Esophagus squamous epithelium (tissue), 5 donors: Measurements from ENCODE around the gene DYNLL1. TPM values are rescaled to one million over a fixed set of nuclear protein-coding genes. Genes with fewer than 3 reads are reported as not detected.
A peak's percentile ranks its signal among the peaks of the same experiment; 100 is the strongest.
"Not testable (repeated sequence)": the region's sequence is repeated elsewhere in the genome, so short reads cannot be mapped to it uniquely, and the experiment has no call there.

ENCODE experiments used
- DNase-seq: peaks from one replicate; lab custom pipeline; 2025; lab: John Stamatoyannopoulos, UW
- H3K27ac ChIP-seq, 4 donors: fragments of 200-600 bp; sonication (generic); one replicate each; pipeline ENCODE4 v1.5.1; 2016 to 2019; ENCODE audit warnings: mild to moderate bottlenecking in 1 of 4
- H3K27me3 ChIP-seq, 4 donors: fragments of 200-600 bp; sonication (generic); 1 replicate in 3 of 4; 2 replicates in 1 of 4; pipeline versions ENCODE4 v1.5.1 to v1.6.0; 2017 to 2021; ENCODE audit warnings: antibody characterized with exemption in 1 of 4
- H3K36me3 ChIP-seq, 3 donors: fragments of 200-600 bp; sonication (generic); one replicate each; pipeline ENCODE4 v1.5.1; 2016 to 2019
- H3K4me1 ChIP-seq, 3 donors: fragments of 200-600 bp; sonication (generic); one replicate each; pipeline ENCODE4 v1.5.1; 2017 to 2019
- H3K4me3 ChIP-seq, 4 donors: fragments of 200-600 bp; sonication (generic); 1 replicate in 3 of 4; 2 replicates in 1 of 4; pipeline ENCODE4 v1.5.1; 2016 to 2019; ENCODE audit warnings: mild to moderate bottlenecking in 2 of 4, moderate library complexity in 1 of 4
- H3K9me3 ChIP-seq, 3 donors: fragments of 200-600 bp; sonication (generic); one replicate each; pipeline ENCODE4 v1.5.1; 2016 to 2019
- POLR2A ChIP-seq, 4 donors: fragments of 450-650 bp; IDR thresholded peaks; one replicate each; pipeline ENCODE4 v1.6.1; 2017; ENCODE audit warnings: antibody characterized with exemption in 4 of 4, mild to moderate bottlenecking in 4 of 4, moderate library complexity in 3 of 4
- WGBS, 2 donors: methylation state at CpG; one replicate each; pipeline ENCODE4 v1.1.5; 2018; 5-methylcytosine and 5-hydroxymethylcytosine counted together
- intact Hi-C: fragments of 100-400 bp; cut with DNase I; formaldehyde crosslinking; loops from one replicate; pipeline ENCODE4 v1.15.0; 2022
- total RNA-seq, 4 donors: library from RNA; depleted of rRNA; stranded (reverse); fragments of >200 nt; gene quantifications; one replicate each; pipeline ENCODE4 v1.1.0, GENCODE V29; 2016
- TF ChIP-seq, protein P1 (sequence below), 6 experiments: fragments of 450-650 bp in 4 of 6; fragments of 200-600 bp in 2 of 6; sonication (generic) in 2 of 6; IDR thresholded peaks; one replicate each; pipeline ENCODE4 v1.5.1; 2016 to 2019; ENCODE audit warnings: antibody characterized with exemption in 6 of 6, mild to moderate bottlenecking in 4 of 6, moderate library complexity in 4 of 6
- donor health status: DM: yes; HTN: yes; CAD: no.

Gene DYNLL1
- total RNA-seq, 4 donors from 2014 or later, result 368 to 605 (median 490) TPM

GRCh38 chr12:120481022-120481767 is 14.7 kb upstream of the DYNLL1 start:
- TF ChIP-seq, protein P1, sequence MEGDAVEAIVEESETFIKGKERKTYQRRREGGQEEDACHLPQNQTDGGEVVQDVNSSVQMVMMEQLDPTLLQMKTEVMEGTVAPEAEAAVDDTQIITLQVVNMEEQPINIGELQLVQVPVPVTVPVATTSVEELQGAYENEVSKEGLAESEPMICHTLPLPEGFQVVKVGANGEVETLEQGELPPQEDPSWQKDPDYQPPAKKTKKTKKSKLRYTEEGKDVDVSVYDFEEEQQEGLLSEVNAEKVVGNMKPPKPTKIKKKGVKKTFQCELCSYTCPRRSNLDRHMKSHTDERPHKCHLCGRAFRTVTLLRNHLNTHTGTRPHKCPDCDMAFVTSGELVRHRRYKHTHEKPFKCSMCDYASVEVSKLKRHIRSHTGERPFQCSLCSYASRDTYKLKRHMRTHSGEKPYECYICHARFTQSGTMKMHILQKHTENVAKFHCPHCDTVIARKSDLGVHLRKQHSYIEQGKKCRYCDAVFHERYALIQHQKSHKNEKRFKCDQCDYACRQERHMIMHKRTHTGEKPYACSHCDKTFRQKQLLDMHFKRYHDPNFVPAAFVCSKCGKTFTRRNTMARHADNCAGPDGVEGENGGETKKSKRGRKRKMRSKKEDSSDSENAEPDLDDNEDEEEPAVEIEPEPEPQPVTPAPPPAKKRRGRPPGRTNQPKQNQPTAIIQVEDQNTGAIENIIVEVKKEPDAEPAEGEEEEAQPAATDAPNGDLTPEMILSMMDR (IDR thresholded peaks at IDR 0.05), result no peak
- no peak for TF ChIP-seq POLR2A (IDR thresholded peaks at IDR 0.05)
- no peaks in the 10 kb centered on the region for H3K9me3 ChIP-seq
- WGBS, 2 donors, result 89 to 94% methylated on average over 8 to 9 of the region's 9 CpGs
- DNase-seq, result no peak
- H3K27me3 ChIP-seq, result no peaks in the 10 kb centered on the region
- no peak overlapping the region for H3K27ac ChIP-seq
- peaks cover 0 to 15% (median 0%) of the 10 kb centered on the region in 3 donors for H3K36me3 ChIP-seq
- H3K4me1 ChIP-seq, result peaks cover 0 to 25% (median 2%) of the 10 kb centered on the region in 3 donors
- intact Hi-C loops, result no loop called here
- no peak overlapping the region for H3K4me3 ChIP-seq

DNA sequence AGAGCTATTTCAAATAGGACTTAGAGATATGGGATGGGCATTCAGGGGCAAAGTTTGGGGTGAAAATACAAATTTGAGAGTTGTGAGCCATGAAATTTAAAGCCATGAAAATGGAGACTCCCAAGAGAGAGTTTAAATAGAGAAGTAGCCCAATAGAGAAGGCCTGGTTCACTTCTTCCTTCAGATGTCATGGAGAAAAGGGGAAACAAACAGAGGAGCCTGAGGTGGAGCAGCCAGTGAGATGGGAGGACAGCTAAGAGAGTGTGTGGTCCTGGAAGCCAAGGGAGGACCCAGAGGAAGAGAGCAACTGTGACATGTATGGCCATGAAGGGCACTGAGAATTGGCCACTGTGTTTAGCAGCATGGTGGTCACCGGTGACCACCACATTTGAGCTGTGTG is 12.3 kb upstream of the DYNLL1 start:
- H3K36me3 ChIP-seq, result peaks cover 0 to 15% (median 0%) of the 10 kb centered on the region in 3 donors
- DNase-seq, result no peak
- H3K27ac ChIP-seq, result no peak overlapping the region
- WGBS, 2 donors, result 85 to 86% methylated on average over 1 of the region's 1 CpG
- no peaks in the 10 kb centered on the region for H3K9me3 ChIP-seq
- TF ChIP-seq POLR2A (IDR thresholded peaks at IDR 0.05), result no peak
- TF ChIP-seq, protein P1 (IDR thresholded peaks at IDR 0.05), result no peak
- H3K4me1 ChIP-seq, result peaks cover 0 to 19% (median 2%) of the 10 kb centered on the region in 3 donors
- H3K4me3 ChIP-seq, result no peak overlapping the region
- H3K27me3 ChIP-seq, result no peaks in the 10 kb centered on the region
- intact Hi-C loops, result no loop called here

- no peaks in the 10 kb centered on the region for H3K9me3 ChIP-seq
- H3K4me1 ChIP-seq, result peaks cover 0 to 6% (median 0%) of the 10 kb centered on the region in 3 donors
- 79 to 89% methylated on average over 6 of the region's 7 CpGs for WGBS, 2 donors
- TF ChIP-seq POLR2A (IDR thresholded peaks at IDR 0.05), result no peak
- TF ChIP-seq, protein P1 (IDR thresholded peaks at IDR 0.05), result no peak
- no peak overlapping the region for H3K27ac ChIP-seq
- DNase-seq, result no peak
- peaks cover 0 to 26% (median 5%) of the 10 kb centered on the region in 3 donors for H3K36me3 ChIP-seq
- no peaks in the 10 kb centered on the region for H3K27me3 ChIP-seq
- H3K4me3 ChIP-seq, result no peak overlapping the region
- intact Hi-C loops, result no loop called here
Observed at GRCh38 chr12:120485961-120486881, 9.7 kb upstream of the DYNLL1 start.

GRCh38 chr12:120487552-120487951 is 8.4 kb upstream of the DYNLL1 start:
- H3K27ac ChIP-seq, H3K4me1 ChIP-seq, intact Hi-C loops, H3K27me3 ChIP-seq, H3K9me3 ChIP-seq, DNase-seq, H3K4me3 ChIP-seq: not testable (repeated sequence)
- WGBS, 2 donors, result 90 to 91% methylated on average over 6 to 7 of the region's 7 CpGs
- peaks cover 0 to 24% (median 5%) of the 10 kb centered on the region in 3 donors for H3K36me3 ChIP-seq

DNA sequence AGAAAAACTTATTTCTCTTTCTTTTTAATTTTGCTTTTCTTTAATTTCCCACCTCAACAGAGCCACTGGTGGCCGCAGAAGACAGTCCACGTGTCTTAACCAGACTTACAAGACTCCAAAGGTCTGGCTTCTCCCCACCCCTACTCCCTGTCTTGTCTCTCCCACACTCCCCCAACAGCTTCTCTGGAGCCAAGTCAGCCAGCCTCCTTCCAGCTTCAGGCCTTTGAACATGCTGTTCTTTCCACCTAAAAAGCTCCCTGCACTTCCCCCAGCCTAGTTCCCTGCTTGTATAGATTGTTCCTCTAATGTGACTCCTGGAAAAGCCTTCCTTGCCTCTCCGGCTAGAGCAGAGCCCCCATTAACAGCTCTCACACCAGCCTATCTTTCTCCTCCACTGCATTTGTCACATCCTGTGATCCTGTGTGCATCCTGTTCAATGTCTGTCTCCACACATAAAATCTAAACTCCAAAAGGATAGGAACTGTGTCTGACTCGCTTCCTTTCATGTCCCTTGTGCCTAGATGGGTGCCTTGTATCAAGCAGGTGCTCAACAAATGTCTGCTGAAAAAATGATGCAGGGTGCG is 7.8 kb upstream of the DYNLL1 start:
- no peaks in the 10 kb centered on the region for H3K27me3 ChIP-seq
- no peak for TF ChIP-seq POLR2A (IDR thresholded peaks at IDR 0.05)
- TF ChIP-seq, protein P1 (IDR thresholded peaks at IDR 0.05), result no peak
- H3K4me3 ChIP-seq, result no peak overlapping the region
- DNase-seq, result no peak
- peak overlapping the region in 2 of 4 donors; percentile 42 to 61 for H3K27ac ChIP-seq
- H3K4me1 ChIP-seq, result peaks cover 0 to 6% (median 0%) of the 10 kb centered on the region in 3 donors
- H3K36me3 ChIP-seq, result peaks cover 0 to 18% (median 5%) of the 10 kb centered on the region in 3 donors
- 68 to 77% methylated on average over 4 to 5 of the region's 5 CpGs for WGBS, 2 donors
- no peaks in the 10 kb centered on the region for H3K9me3 ChIP-seq
- intact Hi-C loops, result no loop called here
